HAP-1 (cell line): ENCODE results near the gene SUCO.

Source experiments
- DNase-seq, 2 experiments: peaks; one replicate each; pipeline ENCODE4 v3.0.0-alpha.2; 2016 to 2020; ENCODE audit warnings: low spot score in 2 of 2
- H3K27me3 ChIP-seq: fragments of 250-450 bp; sonication (Bioruptor Pico); 2 replicates; pipeline ENCODE4 v1.5.1; 2020; ENCODE audit warnings: low read depth, mild to moderate bottlenecking, moderate library complexity
- H3K36me3 ChIP-seq: fragments of 250-450 bp; sonication (Bioruptor Pico); replicated peaks from 2 replicates; pipeline ENCODE4 v1.5.1; 2020; ENCODE audit warnings: mild to moderate bottlenecking
- H3K4me1 ChIP-seq: fragments of 250-450 bp; sonication (Bioruptor Pico); 2 replicates; pipeline ENCODE4 v1.5.1; 2020; ENCODE audit warnings: mild to moderate bottlenecking
- H3K4me3 ChIP-seq: fragments of 250-450 bp; sonication (Bioruptor Pico); 2 replicates; pipeline ENCODE4 v1.5.1; 2020; ENCODE audit warnings: mild to moderate bottlenecking, moderate library complexity
- H3K9me3 ChIP-seq: fragments of 250-450 bp; sonication (Bioruptor Pico); 2 replicates; pipeline ENCODE4 v1.5.1; 2020; ENCODE audit warnings: mild to moderate bottlenecking, moderate library complexity
- in situ Hi-C: fragments of 300-500 bp; cut with MboI; formaldehyde crosslinking; loops from 3 replicates; pipeline ENCODE4 v1.14.3; 2020; ENCODE audit warnings: low sequenced_read_pairs, inconsistent platforms, mixed read lengths

SUCO gene

DNA sequence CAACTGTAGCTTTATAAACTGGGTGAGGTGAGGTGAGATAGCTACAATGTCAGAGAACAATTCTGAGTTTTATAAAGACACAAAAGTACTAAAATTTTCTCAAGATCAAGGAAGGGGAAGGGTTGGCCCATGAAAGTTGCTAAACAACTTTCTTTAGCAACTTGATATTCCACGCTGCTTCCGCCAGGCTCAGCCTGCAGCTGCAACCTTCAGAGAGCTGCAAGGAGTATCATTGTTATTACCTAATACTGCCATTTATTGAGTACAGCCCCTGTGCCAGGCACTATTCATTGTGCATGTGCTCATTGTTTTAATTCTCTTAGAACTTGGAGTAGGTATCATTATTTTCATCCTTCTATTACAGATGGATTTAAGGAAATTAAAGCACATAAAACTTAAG, 34.1 kb upstream of the SUCO start:
- H3K4me1 ChIP-seq: peaks cover 11% of the 10 kb centered on the region
- H3K9me3 ChIP-seq: no peaks in the 10 kb centered on the region
- in situ Hi-C loops: no loop called here
- H3K36me3 ChIP-seq: no peaks in the 10 kb centered on the region
- H3K27me3 ChIP-seq: peaks cover 3% of the 10 kb centered on the region; the same call in 1 of the 2 replicates
- DNase-seq: no peak
- H3K4me3 ChIP-seq: no peak overlapping the region

DNA sequence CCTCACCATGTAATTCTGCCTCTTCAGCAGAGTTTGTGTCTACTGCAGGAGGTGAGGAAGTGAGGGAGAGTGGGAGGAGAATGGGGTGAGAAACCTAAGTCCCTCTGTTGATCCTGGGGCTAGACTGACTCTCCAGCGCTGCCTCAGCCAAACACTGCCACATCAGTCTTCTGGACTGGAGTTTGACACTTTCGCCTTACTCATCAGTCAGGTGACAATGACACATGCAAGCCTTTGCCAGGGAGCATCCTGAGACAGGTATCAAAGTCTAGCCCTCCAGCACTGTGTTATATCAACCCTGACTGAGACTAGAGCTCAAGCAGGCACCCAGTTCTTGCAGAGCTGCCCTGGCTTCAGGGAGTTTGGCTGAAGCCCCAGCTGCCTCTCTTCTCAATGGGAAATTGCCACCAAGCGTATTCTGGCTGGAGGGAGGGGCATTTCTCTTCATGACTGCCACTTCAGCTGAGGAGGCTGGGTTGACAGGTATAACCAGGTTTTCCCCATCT, 33.3 kb upstream of the SUCO start:
- Histone ChIP-seq H3K4me3 (no peak overlapping the region), H3K9me3 (no peaks in the 10 kb centered on the region), H3K27me3 (peaks cover 3% of the 10 kb centered on the region; the same call in 1 of the 2 replicates), H3K36me3 (no peaks in the 10 kb centered on the region), H3K4me1 (peaks cover 11% of the 10 kb centered on the region)
- DNase-seq: no peak
- in situ Hi-C loops: no loop called here

DNA sequence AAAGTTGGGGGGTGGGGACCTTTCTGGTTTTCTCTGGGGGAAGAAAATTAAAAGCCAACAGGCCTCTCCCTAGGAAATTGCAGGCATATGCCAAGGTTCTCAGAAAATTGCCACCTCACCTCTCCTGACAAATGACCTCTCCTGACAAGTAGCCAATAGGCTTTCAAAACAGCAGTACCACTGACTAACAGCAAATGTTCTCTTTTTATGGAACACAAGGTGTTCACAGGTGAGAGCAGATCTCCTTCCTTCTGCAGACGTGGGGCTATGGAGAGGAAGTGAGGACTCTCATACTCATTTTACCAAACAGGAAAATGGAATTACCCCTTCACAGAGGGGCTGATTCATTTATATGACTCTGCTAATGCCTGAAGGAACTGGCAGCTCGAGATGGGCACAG, 32.7 kb upstream of the SUCO start:
- peaks cover 3% of the 10 kb centered on the region; the same call in 1 of the 2 replicates for H3K27me3 ChIP-seq
- no peak for DNase-seq
- in situ Hi-C loops: no loop called here
- H3K4me1 ChIP-seq: peaks cover 11% of the 10 kb centered on the region
- H3K36me3 ChIP-seq: no peaks in the 10 kb centered on the region
- no peaks in the 10 kb centered on the region for H3K9me3 ChIP-seq
- no peak overlapping the region for H3K4me3 ChIP-seq

DNA sequence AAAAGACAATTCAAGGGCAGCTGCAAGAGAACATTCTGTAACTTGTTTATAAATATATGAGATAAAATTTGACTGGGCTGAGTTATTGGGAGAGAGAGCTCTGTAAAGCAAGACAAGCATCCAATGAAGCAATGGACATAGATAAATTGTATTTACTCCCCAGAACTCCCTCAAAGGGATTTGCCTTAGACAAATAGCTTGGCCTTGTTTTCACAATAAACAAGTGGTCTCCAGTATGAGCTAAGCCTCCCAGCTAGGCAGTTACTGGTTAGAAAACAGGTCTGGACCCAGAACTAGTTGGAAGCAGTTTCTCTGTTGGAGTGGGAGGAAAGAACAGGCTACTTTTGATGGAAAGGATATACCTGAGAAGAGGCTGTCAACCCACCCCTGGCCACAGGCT, 25.2 kb upstream of the SUCO start:
- peaks cover 5% of the 10 kb centered on the region for H3K27me3 ChIP-seq
- no peaks in the 10 kb centered on the region for H3K9me3 ChIP-seq
- no peaks in the 10 kb centered on the region for H3K36me3 ChIP-seq
- no peak overlapping the region for H3K4me3 ChIP-seq
- H3K4me1 ChIP-seq: no peaks in the 10 kb centered on the region
- in situ Hi-C loops: no loop called here
- DNase-seq: no peak

DNA sequence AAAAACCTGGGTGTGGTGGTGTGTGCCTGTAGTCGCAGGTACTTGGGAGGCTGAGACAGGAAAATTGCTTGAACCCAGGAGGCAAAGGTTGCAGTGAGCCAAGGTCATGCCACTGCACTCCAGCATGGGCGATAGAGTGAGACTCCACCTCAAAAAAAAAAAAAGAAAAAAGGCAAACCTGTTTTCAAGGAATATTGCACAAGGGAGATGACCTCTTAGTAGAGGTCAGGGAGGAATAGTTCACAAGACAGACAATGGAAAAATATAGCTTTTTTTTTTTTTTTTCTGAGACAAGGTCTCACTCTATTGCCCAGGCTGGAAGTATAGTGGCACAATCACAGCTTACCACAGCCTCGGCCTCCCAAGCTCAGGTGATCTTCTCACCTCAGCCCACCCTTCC, 22.5 kb upstream of the SUCO start:
- DNase-seq: no peak
- Histone ChIP-seq H3K27me3 (peaks cover 3% of the 10 kb centered on the region; the same call in 1 of the 2 replicates), H3K4me1 (no peaks in the 10 kb centered on the region), H3K9me3 (no peaks in the 10 kb centered on the region), H3K4me3 (no peak overlapping the region), H3K36me3 (no peaks in the 10 kb centered on the region)
- in situ Hi-C loops: no loop called here

DNA sequence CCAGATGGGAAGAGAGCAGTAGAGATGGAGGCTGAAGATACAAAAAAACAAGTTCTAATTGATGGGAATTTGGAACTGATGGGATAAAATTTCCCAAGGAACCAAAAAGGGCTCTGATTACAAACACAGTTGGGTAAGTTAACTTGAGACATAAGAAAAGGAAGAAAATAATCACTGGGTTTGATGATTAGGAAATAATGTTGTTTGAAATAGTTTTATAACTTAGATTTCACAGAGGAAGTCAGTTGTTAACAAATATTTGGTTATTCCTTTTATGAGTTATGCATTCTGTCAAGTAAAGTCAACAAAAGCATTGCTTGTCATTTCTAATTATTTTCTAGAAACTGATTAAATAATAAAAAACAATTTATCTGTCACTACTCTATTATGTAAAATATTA, 20.4 kb upstream of the SUCO start:
- Histone ChIP-seq H3K36me3 (no peaks in the 10 kb centered on the region), H3K9me3 (no peaks in the 10 kb centered on the region), H3K4me1 (no peaks in the 10 kb centered on the region), H3K4me3 (no peak overlapping the region), H3K27me3 (peaks cover 4% of the 10 kb centered on the region)
- in situ Hi-C loops: no loop called here
- DNase-seq: no peak

DNA sequence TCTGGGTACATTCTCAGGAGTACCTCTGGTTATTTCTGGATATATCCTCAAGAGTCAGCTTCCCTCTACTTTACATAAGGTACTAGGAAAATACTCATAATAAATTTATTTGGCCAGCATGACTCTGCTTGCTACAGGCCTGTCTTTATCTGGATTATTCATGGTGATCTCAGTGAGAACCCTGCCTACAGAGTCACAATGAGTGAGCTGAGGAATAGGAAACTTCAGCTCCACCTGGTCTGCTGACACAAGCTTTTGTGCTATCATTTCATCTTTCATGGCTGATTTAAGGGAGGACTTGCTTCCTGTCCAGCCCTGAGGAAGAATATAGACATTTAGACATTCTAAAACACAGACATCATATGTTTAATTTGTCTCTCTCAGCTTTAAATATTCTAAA, 19.5 kb upstream of the SUCO start:
- DNase-seq: no peak
- in situ Hi-C loops: no loop called here

DNA sequence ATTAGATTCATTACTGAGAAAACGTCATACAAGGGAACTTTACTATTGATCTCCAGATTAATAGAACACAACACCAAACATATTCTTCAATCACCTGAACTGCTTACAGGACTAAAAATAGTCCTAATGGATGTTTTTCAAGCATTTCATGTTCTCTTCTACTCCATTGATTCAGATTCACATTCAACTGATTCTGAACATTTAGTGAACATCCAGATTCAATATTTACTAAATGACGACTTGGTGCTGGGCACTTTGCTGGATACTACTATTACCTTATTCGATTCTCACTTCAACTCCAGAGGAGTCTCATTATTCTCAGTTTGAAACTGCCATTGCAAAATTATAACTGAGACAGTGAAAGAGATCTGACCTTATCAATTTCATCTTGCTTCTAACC, 18.8 kb upstream of the SUCO start:
- H3K4me3 ChIP-seq: no peak overlapping the region
- peaks cover 8% of the 10 kb centered on the region for H3K27me3 ChIP-seq
- no peaks in the 10 kb centered on the region for H3K4me1 ChIP-seq
- no peak for DNase-seq
- in situ Hi-C loops: no loop called here
- no peaks in the 10 kb centered on the region for H3K36me3 ChIP-seq
- no peaks in the 10 kb centered on the region for H3K9me3 ChIP-seq

More for the DNA sequence above, 19.5 kb upstream of the SUCO start:
- Histone ChIP-seq H3K4me1 (no peaks in the 10 kb centered on the region), H3K4me3 (no peak overlapping the region), H3K27me3 (peaks cover 8% of the 10 kb centered on the region), H3K9me3 (no peaks in the 10 kb centered on the region), H3K36me3 (no peaks in the 10 kb centered on the region)

DNA sequence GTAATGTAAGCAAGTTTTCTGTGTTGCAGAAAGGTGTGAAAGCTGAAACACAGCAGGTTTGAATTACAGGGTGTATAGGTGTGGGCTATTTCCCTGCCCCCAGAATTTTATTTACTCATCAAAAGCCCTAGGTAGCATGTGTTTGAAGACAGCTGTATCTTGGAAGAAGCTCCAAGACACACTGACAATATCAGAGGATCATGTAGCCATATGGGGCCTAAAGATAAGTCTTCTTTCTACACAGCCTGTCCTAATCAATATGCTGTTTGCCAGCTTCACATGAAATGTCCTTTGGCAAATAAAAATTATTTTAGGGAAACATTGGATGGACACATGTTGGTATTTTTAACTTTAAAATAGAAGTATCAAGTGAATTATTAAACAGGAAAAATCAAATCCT, 17.5 kb upstream of the SUCO start:
- in situ Hi-C loops: no loop called here
- peaks cover 8% of the 10 kb centered on the region for H3K27me3 ChIP-seq

DNA sequence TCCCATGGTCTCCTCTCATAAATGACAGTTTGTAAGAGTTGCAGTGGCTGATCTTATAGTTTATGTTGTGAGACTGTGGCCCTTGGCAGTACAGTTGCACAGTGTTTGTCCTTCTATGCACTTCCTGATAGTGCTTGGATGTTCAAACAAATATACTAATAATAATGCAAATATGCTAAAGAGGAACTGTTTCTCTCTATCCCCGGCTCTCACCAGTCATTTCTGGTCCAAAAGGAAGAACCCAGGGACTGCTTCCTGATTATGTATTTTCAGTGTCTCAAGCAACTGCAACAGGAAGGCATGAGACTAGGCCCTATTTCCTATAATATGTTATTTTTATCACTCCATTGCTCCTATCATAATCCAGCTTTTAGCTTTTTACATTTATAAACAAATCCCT, 17.0 kb upstream of the SUCO start:
- H3K36me3 ChIP-seq: no peaks in the 10 kb centered on the region
- DNase-seq: no peak
- no peak overlapping the region for H3K4me3 ChIP-seq
- H3K4me1 ChIP-seq: no peaks in the 10 kb centered on the region
- in situ Hi-C loops: no loop called here
- H3K27me3 ChIP-seq: peaks cover 8% of the 10 kb centered on the region
- no peaks in the 10 kb centered on the region for H3K9me3 ChIP-seq

More for the DNA sequence above, 17.5 kb upstream of the SUCO start:
- Histone ChIP-seq H3K36me3 (no peaks in the 10 kb centered on the region), H3K4me3 (no peak overlapping the region), H3K4me1 (no peaks in the 10 kb centered on the region), H3K9me3 (no peaks in the 10 kb centered on the region)
- DNase-seq: no peak

DNA sequence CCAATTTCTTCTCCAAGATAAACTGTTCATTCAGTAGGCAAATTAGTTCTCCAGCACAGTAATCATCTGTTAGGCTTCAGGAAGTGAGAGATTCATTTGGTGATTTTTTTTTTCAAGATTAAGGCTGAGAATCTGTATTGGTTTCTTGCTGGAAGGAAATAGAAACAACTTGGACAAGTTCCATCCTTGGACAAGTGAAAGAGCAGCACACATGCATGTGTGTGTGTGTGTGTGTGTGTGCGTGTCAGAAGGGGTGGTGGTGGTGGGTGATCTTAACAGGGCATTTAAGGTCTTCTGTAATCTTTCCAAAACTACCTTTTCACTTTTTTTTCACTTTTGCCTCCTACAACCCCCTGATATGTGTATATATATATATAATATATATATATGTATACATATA, 15.9 kb upstream of the SUCO start:
- no peaks in the 10 kb centered on the region for H3K9me3 ChIP-seq
- no peak overlapping the region for H3K4me3 ChIP-seq
- no peaks in the 10 kb centered on the region for H3K4me1 ChIP-seq
- no peaks in the 10 kb centered on the region for H3K36me3 ChIP-seq
- peaks cover 5% of the 10 kb centered on the region for H3K27me3 ChIP-seq
- no peak for DNase-seq
- in situ Hi-C loops: no loop called here

DNA sequence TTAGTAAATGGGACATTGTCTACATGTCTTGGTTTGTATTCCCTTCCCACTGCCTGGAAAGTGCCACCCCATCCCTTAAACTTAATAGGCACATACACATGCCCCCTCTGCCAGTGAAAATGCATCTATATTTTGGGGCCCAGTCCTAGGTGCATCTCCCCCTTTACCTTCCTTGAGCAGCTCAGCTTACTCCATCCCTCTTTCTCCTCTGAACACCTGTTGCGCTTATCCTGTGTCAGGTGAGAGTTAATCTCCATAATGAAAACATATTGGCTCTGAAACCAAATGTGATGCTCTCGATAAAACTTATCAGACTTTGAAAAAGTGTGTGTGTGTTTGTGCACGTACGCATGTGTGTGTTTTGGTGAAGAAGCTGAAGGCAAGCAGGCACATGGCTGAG, 15.4 kb upstream of the SUCO start:
- Histone ChIP-seq H3K36me3 (no peaks in the 10 kb centered on the region), H3K27me3 (peaks cover 5% of the 10 kb centered on the region), H3K9me3 (no peaks in the 10 kb centered on the region), H3K4me1 (no peaks in the 10 kb centered on the region), H3K4me3 (no peak overlapping the region)
- DNase-seq: no peak
- in situ Hi-C loops: no loop called here

DNA sequence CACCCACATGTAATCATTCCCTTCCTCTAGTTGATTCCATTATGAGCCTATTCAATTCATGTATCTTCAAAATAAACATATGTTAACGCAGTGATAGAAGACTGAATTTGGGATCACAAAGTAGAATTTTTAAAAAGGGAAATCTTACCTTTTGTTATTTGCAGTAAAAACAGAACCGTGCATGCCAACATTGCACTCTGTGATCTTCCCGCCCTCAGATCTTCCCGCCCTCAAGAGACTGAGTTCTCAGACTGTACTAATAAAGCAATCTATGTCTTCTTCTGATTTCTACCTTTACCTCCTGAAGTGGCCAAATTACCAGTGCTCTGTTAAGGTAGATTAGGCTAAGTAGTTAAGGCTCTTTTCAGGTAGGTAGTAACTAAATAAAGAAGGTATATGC, 3.6 kb upstream of the SUCO start:
- no peak overlapping the region for H3K4me3 ChIP-seq
- peaks cover 6% of the 10 kb centered on the region for H3K4me1 ChIP-seq
- DNase-seq: no peak
- in situ Hi-C loops: no loop called here
- H3K9me3 ChIP-seq: no peaks in the 10 kb centered on the region
- peaks cover 30% of the 10 kb centered on the region for H3K27me3 ChIP-seq
- H3K36me3 ChIP-seq: 0 out of 2 replicates have a peak, but pooled peaks cover 4% of the 10 kb centered on the region

DNA sequence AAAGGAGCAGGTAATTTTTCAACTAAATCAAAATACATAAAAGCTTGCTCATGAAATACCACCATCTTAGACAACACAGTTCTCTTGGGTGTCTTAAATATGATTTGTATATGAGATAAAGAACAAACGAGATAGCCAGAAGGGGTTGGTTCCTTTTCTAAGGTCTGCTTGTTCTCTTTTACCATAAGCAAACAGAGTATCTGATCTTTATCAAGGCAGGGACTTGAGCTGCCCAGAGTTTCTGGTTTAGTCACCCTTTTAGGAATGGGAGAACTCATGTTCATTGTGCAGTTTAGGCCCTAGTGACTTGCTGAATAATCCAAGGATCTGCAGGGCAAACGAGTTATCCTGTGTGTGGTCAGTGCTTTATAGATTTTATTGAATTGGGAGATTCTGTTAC, 3.0 kb upstream of the SUCO start:
- in situ Hi-C loops: no loop called here
- DNase-seq: no peak
- Histone ChIP-seq H3K4me3 (no peak overlapping the region), H3K36me3 (0 out of 2 replicates have a peak, but pooled peaks cover 4% of the 10 kb centered on the region), H3K27me3 (peaks cover 30% of the 10 kb centered on the region), H3K9me3 (no peaks in the 10 kb centered on the region), H3K4me1 (peaks cover 11% of the 10 kb centered on the region)
